ENCODE measurements around the gene KIAA1671.

The KIAA1671 gene

DNA sequence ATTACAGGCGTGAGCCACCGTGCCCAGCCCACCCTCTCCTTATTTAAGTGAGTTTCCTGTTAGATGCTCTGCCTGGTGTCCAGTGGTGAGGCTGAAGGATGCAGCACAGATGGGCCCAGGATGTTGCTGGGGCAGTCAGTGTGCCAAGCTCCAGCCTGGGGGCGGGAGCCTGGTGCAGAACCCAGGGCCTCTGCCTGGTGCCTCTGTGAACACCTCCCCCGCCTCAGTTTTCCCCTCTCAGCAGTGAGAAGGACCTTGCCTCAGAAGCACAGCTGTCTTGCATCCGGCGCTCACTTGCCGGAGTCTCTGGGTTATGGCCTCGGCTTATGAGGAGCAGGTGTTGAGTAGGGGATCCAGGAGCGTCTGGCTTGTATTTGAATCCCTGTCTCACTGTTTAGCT lies 116.2 kb downstream of the KIAA1671 start:
- Histone ChIP-seq H3K27me3 (ENCODE audit: control insufficient read depth, insufficient read depth, low read length) (no peaks in the 10 kb centered on the region), H3K36me3 (ENCODE audit: control insufficient read depth, insufficient read depth, low read length) (no peaks in the 10 kb centered on the region), H3K9me3 (ENCODE audit: control insufficient read depth, insufficient read depth, low read length) (no peaks in the 10 kb centered on the region), H3K9ac (ENCODE audit: low read depth, low read length) (no peak overlapping the region), H3K4me3 (ENCODE audit: low read depth, low read length) (no peak overlapping the region), H3K4me1 (ENCODE audit: control insufficient read depth, insufficient read depth, low read length) (no peaks in the 10 kb centered on the region)

DNA sequence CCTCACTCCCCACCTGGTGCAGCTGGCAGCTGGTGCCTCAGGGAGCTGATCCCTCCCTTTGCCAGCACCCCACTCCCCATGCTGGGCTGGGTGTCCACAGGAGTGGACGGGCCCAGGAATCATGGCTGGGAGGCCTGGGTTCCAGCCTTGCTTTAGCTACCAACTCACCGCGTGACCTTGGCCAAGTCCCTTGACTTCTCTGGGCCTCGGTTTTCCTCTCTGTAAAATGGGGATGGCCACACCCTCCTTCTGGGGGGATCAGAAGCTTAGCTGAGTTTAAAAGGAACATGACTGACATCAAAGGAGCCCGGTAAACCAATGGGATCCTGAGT lies 116.9 kb downstream of the KIAA1671 start:
- no peak overlapping the region for H3K9ac ChIP-seq (ENCODE audit: low read depth, low read length)
- no peaks in the 10 kb centered on the region for H3K4me1 ChIP-seq (ENCODE audit: control insufficient read depth, insufficient read depth, low read length)
- no peak overlapping the region for H3K4me3 ChIP-seq (ENCODE audit: low read depth, low read length)
- H3K36me3 ChIP-seq (ENCODE audit: control insufficient read depth, insufficient read depth, low read length) = no peaks in the 10 kb centered on the region
- no peaks in the 10 kb centered on the region for H3K9me3 ChIP-seq (ENCODE audit: control insufficient read depth, insufficient read depth, low read length)
- no peaks in the 10 kb centered on the region for H3K27me3 ChIP-seq (ENCODE audit: control insufficient read depth, insufficient read depth, low read length)

DNA sequence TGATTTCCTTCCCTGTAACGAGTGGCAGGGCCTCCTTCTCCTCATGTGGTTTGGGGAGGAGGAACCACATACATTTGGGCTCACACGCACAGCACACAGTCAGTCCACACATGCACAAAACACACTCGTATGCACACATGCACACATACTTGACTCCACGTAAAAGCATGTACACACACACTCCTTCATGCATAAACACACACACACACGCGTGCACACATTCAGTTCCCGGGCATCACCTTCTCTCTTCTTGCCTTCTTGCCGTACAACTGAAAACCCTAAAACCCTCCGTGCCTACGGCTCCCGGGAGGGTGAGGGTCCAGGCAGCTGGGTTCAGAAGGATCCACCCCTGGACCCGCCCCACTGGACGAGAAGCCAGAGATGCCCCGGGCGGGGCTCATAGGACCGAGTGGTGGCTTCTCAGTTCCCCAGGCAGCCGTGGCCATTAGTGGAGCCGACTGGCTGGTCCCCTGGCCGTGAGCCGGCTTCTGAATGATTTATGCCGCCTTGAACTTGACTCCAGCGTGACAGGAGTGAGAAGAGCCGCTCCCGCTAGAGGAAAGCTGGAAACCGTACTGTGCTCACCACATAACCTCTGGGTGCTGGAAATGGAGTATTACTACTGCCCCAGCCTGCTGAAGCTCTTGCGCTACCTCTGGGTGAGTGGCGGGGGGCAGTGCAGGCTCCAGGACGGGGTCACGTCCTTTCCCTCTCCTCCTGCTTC lies 117.4 kb downstream of the KIAA1671 start:
- Histone ChIP-seq H3K9ac (ENCODE audit: low read depth, low read length) (no peak overlapping the region), H3K9me3 (ENCODE audit: control insufficient read depth, insufficient read depth, low read length) (no peaks in the 10 kb centered on the region), H3K27me3 (ENCODE audit: control insufficient read depth, insufficient read depth, low read length) (no peaks in the 10 kb centered on the region), H3K4me3 (ENCODE audit: low read depth, low read length) (no peak overlapping the region), H3K36me3 (ENCODE audit: control insufficient read depth, insufficient read depth, low read length) (no peaks in the 10 kb centered on the region), H3K4me1 (ENCODE audit: control insufficient read depth, insufficient read depth, low read length) (no peaks in the 10 kb centered on the region)

DNA sequence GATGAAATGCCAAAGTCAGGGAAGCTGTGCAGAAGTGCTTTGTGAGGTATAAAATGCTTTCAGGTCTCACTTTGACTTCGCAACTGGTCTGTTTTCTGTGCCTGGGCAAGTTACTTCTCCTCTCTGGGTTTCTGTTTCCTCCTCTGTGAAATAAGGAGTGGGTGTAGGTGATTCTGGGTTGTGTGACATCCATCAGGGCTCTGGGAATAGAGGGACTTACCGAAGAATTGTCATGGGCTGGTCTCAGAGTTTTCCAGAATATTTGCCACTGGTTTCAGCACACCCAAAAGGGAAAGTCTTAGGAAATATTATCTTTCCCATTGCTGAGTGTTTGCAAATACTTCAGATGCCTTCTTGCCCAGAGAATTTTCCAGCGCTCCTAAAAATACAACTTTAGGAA lies 118.4 kb downstream of the KIAA1671 start:
- H3K27me3 ChIP-seq (ENCODE audit: control insufficient read depth, insufficient read depth, low read length) = no peaks in the 10 kb centered on the region
- no peak overlapping the region for H3K4me3 ChIP-seq (ENCODE audit: low read depth, low read length)
- no peaks in the 10 kb centered on the region for H3K9me3 ChIP-seq (ENCODE audit: control insufficient read depth, insufficient read depth, low read length)
- H3K4me1 ChIP-seq (ENCODE audit: control insufficient read depth, insufficient read depth, low read length) = no peaks in the 10 kb centered on the region
- no peaks in the 10 kb centered on the region for H3K36me3 ChIP-seq (ENCODE audit: control insufficient read depth, insufficient read depth, low read length)
- H3K9ac ChIP-seq (ENCODE audit: low read depth, low read length) = no peak overlapping the region

DNA sequence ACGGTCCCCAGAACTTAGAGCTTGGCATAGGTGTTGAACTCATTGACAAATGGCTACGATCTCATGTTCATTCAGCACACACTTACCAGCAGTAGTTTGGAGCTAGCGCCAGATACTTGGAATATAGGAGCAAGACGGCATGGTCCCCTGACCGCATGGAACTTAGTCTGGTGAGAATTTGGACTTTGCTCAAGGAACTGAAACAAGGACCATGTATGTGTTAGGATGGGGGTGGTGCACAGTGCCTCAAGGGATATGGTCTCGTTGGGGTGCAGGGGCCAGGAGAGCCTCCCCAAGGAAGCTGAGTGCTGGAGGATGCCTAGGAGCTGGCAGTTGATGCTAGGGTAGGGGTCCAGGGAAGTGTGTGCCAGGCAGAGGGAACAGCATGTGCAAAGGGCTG lies 119.2 kb downstream of the KIAA1671 start:
- H3K4me1 ChIP-seq (ENCODE audit: control insufficient read depth, insufficient read depth, low read length) = no peaks in the 10 kb centered on the region
- H3K27me3 ChIP-seq (ENCODE audit: control insufficient read depth, insufficient read depth, low read length) = no peaks in the 10 kb centered on the region
- H3K9me3 ChIP-seq (ENCODE audit: control insufficient read depth, insufficient read depth, low read length) = no peaks in the 10 kb centered on the region
- H3K36me3 ChIP-seq (ENCODE audit: control insufficient read depth, insufficient read depth, low read length) = no peaks in the 10 kb centered on the region
- no peak overlapping the region for H3K4me3 ChIP-seq (ENCODE audit: low read depth, low read length)
- no peak overlapping the region for H3K9ac ChIP-seq (ENCODE audit: low read depth, low read length)

DNA sequence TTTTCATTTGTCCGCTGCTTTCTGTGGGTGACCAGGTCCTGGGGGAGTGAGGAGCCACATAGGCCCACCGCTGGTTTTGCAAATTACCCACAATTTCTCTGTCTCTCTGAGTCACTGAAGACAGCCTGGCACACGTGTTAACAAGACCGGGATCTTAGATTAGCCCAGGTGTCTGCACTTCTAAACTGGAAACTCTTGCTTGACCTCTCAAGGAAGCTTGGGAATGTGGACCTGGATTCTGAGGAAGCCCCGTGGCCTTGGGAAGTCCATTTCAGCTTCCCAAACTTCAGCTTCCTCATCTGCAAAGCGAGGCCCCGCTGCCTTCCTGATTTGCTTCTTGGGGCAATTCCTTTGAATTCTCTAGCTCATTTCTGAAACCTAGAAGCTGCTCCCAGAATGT lies 119.9 kb downstream of the KIAA1671 start:
- H3K36me3 ChIP-seq (ENCODE audit: control insufficient read depth, insufficient read depth, low read length) = no peaks in the 10 kb centered on the region
- H3K27me3 ChIP-seq (ENCODE audit: control insufficient read depth, insufficient read depth, low read length) = no peaks in the 10 kb centered on the region
- no peak overlapping the region for H3K9ac ChIP-seq (ENCODE audit: low read depth, low read length)
- no peak overlapping the region for H3K4me3 ChIP-seq (ENCODE audit: low read depth, low read length)
- no peaks in the 10 kb centered on the region for H3K9me3 ChIP-seq (ENCODE audit: control insufficient read depth, insufficient read depth, low read length)
- no peaks in the 10 kb centered on the region for H3K4me1 ChIP-seq (ENCODE audit: control insufficient read depth, insufficient read depth, low read length)

DNA sequence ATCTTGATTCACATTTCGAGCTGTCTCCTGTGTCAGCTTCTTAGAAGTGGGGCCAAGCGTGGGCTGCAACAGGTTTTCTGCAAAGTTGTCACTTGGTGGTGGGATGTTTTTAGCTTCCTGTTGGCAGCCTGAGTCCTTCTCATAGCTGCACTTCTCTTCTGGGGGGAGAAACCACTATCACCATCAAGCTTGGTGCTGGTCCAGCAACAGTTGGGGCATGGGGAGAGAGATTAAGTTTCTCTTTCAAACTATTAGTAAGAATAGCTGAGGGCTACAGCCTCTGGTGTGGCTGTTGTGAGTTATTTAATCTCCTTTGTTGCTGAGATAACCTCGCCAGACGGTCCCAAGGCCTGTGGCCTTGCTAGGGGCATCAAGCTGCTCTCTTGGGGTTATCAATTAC lies 123.8 kb downstream of the KIAA1671 start:
- H3K4me1 ChIP-seq (ENCODE audit: control insufficient read depth, insufficient read depth, low read length) = no peaks in the 10 kb centered on the region
- no peaks in the 10 kb centered on the region for H3K9me3 ChIP-seq (ENCODE audit: control insufficient read depth, insufficient read depth, low read length)
- no peaks in the 10 kb centered on the region for H3K27me3 ChIP-seq (ENCODE audit: control insufficient read depth, insufficient read depth, low read length)
- no peaks in the 10 kb centered on the region for H3K36me3 ChIP-seq (ENCODE audit: control insufficient read depth, insufficient read depth, low read length)
- H3K9ac ChIP-seq (ENCODE audit: low read depth, low read length) = no peak overlapping the region
- no peak overlapping the region for H3K4me3 ChIP-seq (ENCODE audit: low read depth, low read length)

DNA sequence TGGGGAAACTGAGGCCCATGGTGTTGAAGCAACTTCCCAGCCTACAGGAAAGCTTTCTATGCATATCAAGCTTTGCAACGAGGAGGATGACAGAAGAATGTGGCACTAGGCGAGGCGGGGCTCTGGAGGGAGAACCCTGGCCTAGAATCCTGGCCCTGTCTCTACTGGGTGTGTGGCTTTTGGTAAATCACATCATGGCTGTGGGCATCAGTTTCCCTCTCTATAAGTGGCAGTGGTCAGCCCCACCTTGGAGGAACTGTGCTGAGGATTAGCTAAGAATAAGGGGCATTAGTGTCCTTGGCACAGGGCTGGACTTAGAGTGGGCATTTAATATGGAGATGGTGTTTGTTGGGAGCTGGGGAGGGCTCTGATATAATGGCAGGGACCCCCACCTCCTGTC lies 124.5 kb downstream of the KIAA1671 start:
- no peaks in the 10 kb centered on the region for H3K36me3 ChIP-seq (ENCODE audit: control insufficient read depth, insufficient read depth, low read length)
- H3K9ac ChIP-seq (ENCODE audit: low read depth, low read length) = no peak overlapping the region
- no peak overlapping the region for H3K4me3 ChIP-seq (ENCODE audit: low read depth, low read length)
- peaks cover 3% of the 10 kb centered on the region for H3K27me3 ChIP-seq (ENCODE audit: control insufficient read depth, insufficient read depth, low read length)
- H3K4me1 ChIP-seq (ENCODE audit: control insufficient read depth, insufficient read depth, low read length) = no peaks in the 10 kb centered on the region
- no peaks in the 10 kb centered on the region for H3K9me3 ChIP-seq (ENCODE audit: control insufficient read depth, insufficient read depth, low read length)

DNA sequence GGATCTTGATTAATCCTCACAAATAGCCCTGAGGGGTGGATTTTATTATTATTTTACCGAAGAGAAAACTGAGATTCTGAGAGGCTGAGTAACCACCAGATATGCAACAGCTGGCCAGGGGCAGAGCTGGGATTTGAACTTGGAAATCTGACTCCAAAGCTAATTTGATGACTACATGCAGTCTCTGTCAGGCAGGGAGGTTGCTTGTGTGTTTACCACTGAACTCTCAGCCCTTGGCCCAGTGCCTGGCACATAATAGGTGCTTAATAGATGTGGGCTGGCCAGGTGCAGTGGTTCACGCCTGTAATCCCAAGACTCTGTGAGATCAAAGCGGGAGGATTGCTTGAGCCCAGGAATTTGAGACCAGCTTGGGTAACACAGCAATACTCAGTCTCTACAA lies 125.4 kb downstream of the KIAA1671 start:
- H3K4me1 ChIP-seq (ENCODE audit: control insufficient read depth, insufficient read depth, low read length) = no peaks in the 10 kb centered on the region
- H3K27me3 ChIP-seq (ENCODE audit: control insufficient read depth, insufficient read depth, low read length) = peaks cover 3% of the 10 kb centered on the region
- H3K9me3 ChIP-seq (ENCODE audit: control insufficient read depth, insufficient read depth, low read length) = no peaks in the 10 kb centered on the region
- no peak overlapping the region for H3K9ac ChIP-seq (ENCODE audit: low read depth, low read length)
- H3K4me3 ChIP-seq (ENCODE audit: low read depth, low read length) = no peak overlapping the region
- H3K36me3 ChIP-seq (ENCODE audit: control insufficient read depth, insufficient read depth, low read length) = no peaks in the 10 kb centered on the region

DNA sequence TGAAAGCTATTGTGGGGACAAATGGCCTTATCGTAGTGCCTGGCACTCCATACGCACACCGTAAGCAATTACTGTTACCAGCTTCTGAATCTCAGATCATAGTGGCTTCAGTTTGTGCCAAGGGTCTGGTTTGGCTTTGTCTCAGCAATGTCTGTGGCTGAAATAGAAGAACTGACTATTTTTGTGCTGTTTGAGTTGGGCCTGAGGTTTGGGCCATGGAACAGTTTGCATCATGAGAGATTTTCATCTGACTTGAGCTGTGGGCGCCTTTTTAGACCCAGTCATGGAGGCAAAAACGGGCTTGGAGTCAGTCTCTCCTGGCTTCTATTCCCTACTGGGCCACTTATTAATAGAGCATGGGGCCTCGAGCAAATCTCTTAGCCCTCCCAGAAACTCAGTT lies 126.1 kb downstream of the KIAA1671 start:
- no peaks in the 10 kb centered on the region for H3K36me3 ChIP-seq (ENCODE audit: control insufficient read depth, insufficient read depth, low read length)
- H3K4me1 ChIP-seq (ENCODE audit: control insufficient read depth, insufficient read depth, low read length) = no peaks in the 10 kb centered on the region
- H3K27me3 ChIP-seq (ENCODE audit: control insufficient read depth, insufficient read depth, low read length) = peaks cover 3% of the 10 kb centered on the region
- no peak overlapping the region for H3K9ac ChIP-seq (ENCODE audit: low read depth, low read length)
- no peaks in the 10 kb centered on the region for H3K9me3 ChIP-seq (ENCODE audit: control insufficient read depth, insufficient read depth, low read length)
- H3K4me3 ChIP-seq (ENCODE audit: low read depth, low read length) = no peak overlapping the region

DNA sequence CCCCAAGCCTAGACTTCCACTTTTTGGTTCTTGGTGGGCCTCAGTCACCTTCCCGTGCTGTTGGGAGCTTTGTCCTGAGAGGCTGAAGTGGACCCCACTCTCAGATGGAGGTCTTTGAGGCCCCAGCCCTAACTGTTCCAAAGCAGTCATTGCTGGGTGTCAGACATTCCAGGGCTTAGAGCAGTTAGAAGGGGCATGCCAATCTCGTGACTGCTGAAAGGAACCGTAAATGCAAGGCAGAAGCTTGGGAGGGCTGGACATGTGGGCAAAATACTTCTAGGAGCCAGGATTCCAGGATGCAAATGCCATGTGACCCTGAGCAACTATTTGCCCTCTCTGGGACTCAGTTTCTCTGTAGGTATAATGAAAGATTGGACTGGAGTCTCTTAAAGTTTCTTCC lies 128.3 kb downstream of the KIAA1671 start:
- Histone ChIP-seq H3K36me3 (ENCODE audit: control insufficient read depth, insufficient read depth, low read length) (no peaks in the 10 kb centered on the region), H3K27me3 (ENCODE audit: control insufficient read depth, insufficient read depth, low read length) (peaks cover 3% of the 10 kb centered on the region), H3K4me3 (ENCODE audit: low read depth, low read length) (no peak overlapping the region), H3K4me1 (ENCODE audit: control insufficient read depth, insufficient read depth, low read length) (no peaks in the 10 kb centered on the region), H3K9me3 (ENCODE audit: control insufficient read depth, insufficient read depth, low read length) (no peaks in the 10 kb centered on the region), H3K9ac (ENCODE audit: low read depth, low read length) (no peak overlapping the region)

DNA sequence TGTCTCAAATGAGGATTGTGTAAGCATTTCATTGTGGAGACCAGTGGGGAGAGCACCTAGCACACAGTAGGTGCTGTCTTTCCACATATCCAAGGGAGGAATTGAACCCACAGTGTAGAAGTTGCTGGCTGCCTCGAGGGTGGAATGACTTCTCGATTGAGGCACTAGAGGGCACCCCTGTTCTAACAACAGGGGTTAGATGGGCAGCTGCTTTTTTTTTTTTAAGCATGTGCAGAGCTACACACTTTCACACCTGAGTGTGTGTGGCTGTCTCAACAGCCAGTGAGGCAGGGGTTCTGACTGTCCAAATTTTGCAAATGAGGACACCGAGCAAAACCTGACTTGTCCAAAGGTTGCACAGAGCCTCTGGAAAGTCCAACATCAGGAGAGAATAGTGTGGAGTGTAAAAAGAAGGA lies 128.9 kb downstream of the KIAA1671 start:
- Histone ChIP-seq H3K27me3 (ENCODE audit: control insufficient read depth, insufficient read depth, low read length) (peaks cover 3% of the 10 kb centered on the region), H3K36me3 (ENCODE audit: control insufficient read depth, insufficient read depth, low read length) (no peaks in the 10 kb centered on the region), H3K9ac (ENCODE audit: low read depth, low read length) (no peak overlapping the region), H3K4me3 (ENCODE audit: low read depth, low read length) (no peak overlapping the region), H3K9me3 (ENCODE audit: control insufficient read depth, insufficient read depth, low read length) (no peaks in the 10 kb centered on the region), H3K4me1 (ENCODE audit: control insufficient read depth, insufficient read depth, low read length) (no peaks in the 10 kb centered on the region)
